ENCODE results near the gene RAB37.

Gene RAB37

DNA sequence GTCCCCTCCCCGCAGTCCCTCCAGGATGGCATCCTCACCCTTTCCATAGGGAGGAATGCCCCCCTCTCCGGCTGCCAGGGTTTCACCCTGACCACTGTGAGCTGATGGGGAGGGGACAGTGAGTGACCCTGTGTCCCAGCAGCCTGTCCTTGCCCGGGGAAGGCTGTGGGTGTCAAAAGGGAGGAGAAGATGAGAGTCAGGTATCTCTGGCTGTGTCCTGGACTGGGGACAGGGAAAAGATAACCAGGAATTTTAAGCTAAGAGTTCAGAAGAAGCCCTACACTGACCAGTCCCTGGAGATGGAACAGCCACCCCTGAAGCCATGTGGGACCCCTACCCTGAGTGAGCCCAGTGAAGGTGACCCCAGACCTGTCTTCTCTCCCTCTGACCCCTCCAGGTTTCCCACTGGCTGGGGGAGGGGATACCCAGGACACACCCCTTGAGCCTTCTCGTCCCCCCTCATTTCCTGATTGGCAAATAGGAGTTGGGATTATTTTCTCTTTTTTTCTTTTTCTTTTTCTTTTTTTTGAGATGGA is 27.8 kb downstream of the RAB37 start:
- DNase-seq: no peak

DNA sequence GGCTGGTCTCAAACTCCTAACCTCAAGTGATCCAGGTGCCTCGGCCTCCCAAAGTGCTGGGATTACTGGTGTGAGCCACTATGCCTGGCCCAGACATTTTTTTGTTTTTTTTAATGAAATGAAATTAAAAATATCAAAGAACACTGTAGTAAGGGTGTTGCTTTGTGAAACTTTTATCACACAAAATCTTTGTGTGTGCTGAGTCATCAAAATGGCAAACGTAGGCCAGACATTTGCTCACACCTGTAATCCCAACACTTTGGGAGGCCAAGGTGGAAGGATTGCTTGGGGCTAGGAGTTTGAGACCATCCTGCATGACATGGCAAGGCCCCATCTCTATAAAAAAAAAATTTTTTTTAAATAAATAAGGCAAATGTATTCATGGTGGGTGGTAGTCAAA is 29.4 kb downstream of the RAB37 start:
- DNase-seq: no peak

DNA sequence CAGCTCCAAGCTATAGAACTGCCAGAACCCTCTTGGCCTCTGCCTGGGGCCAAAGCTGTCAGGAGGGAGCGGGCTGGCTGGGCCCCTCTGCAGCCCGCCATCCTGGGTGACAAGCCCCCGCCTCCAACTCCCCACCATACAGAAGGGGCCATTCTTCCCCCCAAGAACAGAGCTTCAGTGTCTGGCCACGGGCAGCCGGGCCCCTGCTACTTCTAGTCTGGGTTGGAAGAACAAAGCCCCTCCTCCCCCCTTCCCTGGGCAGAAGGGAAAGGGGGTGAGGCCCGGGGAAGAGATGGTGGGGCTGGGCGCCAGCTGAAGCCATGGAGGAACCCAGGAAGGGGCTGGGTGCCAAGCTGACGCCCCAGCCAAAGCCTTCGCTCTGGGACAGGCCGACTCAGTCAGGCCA is 30.1 kb downstream of the RAB37 start:
- DNase-seq: no peak

DNA sequence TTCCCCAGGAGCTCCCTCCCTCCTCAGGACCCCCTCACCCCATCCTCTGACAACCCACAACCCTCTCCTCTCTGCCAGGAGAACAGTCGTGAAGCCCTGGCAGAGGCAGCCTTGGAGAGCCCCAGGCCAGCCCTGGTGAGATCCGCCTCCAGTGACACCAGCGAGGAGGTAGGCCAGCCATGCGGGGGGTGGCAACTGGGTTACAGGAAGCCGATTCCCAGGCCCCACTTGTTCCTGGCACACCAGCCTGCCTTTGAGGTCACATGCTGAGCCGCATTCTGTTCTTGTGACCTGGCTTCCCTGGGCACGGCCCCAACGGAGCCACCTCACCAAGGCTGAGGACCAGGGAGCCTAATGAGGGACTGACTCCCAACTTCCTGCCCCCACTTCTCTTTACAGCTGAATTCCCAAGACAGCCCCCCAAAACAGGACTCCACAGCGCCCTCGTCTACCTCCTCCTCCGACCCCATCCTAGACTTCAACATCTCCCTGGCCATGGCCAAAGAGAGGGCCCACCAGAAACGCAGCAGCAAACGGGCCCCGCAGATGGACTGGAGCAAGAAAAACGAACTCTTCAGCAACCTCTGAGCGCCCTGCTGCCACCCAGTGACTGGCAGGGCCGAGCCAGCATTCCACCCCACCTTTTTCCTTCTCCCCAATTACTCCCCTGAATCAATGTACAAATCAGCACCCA is 31.2 kb downstream of the RAB37 start:
- peak; percentile 83 for DNase-seq

- DNase-seq: no peak
These were observed 31.7 kb downstream of the RAB37 start for GRCh38 chr17:74768763-74769114.

- DNase-seq: no peak
These were observed 32.3 kb downstream of the RAB37 start for GRCh38 chr17:74769266-74769855.

- no peak for DNase-seq
These were observed 32.9 kb downstream of the RAB37 start for GRCh38 chr17:74769856-74770497.

GRCh38 chr17:74770498-74771318 is 33.7 kb downstream of the RAB37 start:
- DNase-seq: no peak

- no peak for DNase-seq
These were observed 34.4 kb downstream of the RAB37 start for GRCh38 chr17:74771319-74771914.

- DNase-seq: no peak
These were observed 35.0 kb downstream of the RAB37 start for GRCh38 chr17:74772053-74772452.

DNA sequence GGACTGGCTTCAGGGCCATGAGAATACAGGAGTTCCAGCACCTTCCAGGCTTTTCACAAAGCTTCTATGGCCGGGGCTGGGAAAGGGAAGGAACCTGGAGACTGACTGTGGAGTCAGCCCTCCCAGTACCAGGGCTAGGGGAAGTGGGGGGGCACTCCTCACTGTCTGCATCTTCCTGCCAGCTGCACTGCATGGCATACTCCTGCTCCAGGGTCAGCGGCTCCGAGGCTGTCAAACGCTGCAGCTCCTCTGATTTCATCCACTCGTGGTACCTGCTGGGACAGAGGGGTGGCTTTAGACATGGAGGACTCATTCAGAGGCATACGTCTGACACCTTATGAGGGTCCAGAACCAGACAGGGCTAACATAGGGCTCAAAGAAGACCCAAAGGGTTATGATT is 36.4 kb downstream of the RAB37 start:
- no peak for DNase-seq

- peak; percentile 85 for DNase-seq
These were observed 36.8 kb downstream of the RAB37 start for GRCh38 chr17:74773871-74774286.

GRCh38 chr17:74775409-74776043 is 38.5 kb downstream of the RAB37 start:
- DNase-seq: no peak

GRCh38 chr17:74776044-74776962 is 39.2 kb downstream of the RAB37 start, which contains the start of gene NAT9:
Gene NAT9, minus strand, starts transcription at chr17:74776345. Its CDS starts 647 bp downstream, at chr17:74775698.
- peak; percentile 96 for DNase-seq

- DNase-seq: no peak
These were observed 39.9 kb downstream of the RAB37 start for GRCh38 chr17:74776990-74777389.

GRCh38 chr17:74777901-74778515 is 41.0 kb downstream of the RAB37 start:
- no peak for DNase-seq

GRCh38 chr17:74778960-74779359 is 41.9 kb downstream of the RAB37 start:
- peak; percentile 27 for DNase-seq

DNA sequence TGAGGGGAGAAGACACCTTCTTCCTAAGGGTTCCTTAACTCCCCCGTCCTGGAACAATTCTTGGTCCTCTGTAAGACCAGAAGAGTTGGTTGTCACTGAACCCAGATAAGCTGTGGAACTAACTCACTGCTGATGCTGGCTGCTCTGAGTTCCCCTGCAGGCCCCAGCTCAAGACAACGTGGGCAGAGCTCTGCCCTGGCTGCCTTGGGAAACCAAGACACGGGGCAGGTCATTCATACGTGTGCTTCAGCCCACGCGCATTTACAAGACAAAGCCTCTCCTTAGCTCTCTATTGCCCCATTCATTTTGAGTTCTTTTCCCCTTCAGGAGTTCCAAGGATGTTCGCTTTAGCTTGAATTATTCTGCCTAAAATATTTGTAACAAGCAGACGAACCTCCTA is 42.4 kb downstream of the RAB37 start:
- no peak for DNase-seq

GRCh38 chr17:74779948-74780400 is 42.9 kb downstream of the RAB37 start:
- DNase-seq: no peak

DNA sequence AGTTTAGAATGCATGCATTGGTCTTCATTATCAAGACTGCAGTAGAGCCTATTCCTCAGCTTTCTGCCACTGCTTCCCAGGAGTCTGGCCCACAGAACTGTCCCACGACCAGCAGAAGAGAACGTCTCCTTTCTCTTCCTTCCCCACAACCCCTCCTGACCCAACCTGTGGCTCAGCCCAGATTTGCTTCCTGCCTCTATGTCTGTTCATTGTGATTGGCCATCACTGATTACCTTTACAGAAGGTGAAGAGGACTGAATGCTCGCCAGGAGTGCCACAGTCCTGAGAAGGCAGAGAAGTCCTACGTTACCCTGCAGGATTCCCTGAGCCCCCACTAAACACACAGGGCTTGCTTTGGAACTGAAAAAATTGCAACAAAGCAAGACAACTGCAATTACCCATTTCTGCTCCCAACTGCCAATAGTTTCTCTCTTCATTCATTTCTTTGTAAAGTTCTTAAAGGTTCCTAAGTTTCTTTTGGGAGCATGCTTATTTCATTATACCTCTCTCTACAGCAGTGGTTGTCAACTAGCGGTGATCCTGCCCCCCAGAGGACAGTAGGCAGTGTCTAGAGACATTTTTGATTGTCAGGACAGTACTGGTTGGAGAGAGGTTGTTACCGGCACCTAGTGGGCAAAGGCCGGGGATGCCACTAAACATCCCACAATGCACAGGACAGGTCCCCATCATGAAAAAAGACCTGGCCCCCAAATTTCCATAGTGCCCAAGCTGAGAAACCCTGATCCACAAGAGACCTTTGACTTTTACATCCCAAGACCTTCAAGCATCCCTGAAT is 43.6 kb downstream of the RAB37 start:
- peak; percentile 49 for DNase-seq

Measured in EL (cell line).